ENCODE data around the gene CTNND2.

GRCh38 chr5:11711932-11712331 lies 192.3 kb downstream of the CTNND2 start:
- no peak for TF ChIP-seq EZH2 (IDR thresholded peaks at IDR 0.05; ENCODE audit: borderline replicate concordance, low read depth, low read length, poor library complexity, severe bottlenecking)
- no peak for TF ChIP-seq CTCF (conservative IDR thresholded peaks at IDR 0.05; ENCODE audit: low read depth, low read length)

Data from A673 (cell line).